Sigmoid colon (tissue), 7 donors: ENCODE measurements around the gene HTRA3. TPM values are rescaled to one million over a fixed set of nuclear protein-coding genes. Genes with fewer than 3 reads are reported as not detected.

Experiments
- DNase-seq: peaks from one replicate; pipeline ENCODE4 v3.0.0-alpha.2; 2019
- H3K27ac ChIP-seq, 4 donors: fragments of 200-600 bp; sonication (generic); one replicate each; pipeline ENCODE4 v1.5.1; 2016 to 2019; ENCODE audit warnings: mild to moderate bottlenecking in 1 of 4
- H3K27me3 ChIP-seq, 3 donors: fragments of 200-600 bp; sonication (generic); one replicate each; pipeline ENCODE4 v1.5.1; 2019; ENCODE audit warnings: mild to moderate bottlenecking in 1 of 3
- H3K36me3 ChIP-seq, 4 donors: fragments of 200-600 bp; sonication (generic); one replicate each; pipeline ENCODE4 v1.5.1; 2016 to 2019
- H3K4me1 ChIP-seq, 4 donors: fragments of 200-600 bp; sonication (generic); one replicate each; pipeline ENCODE4 v1.5.1; 2017 to 2019
- H3K4me3 ChIP-seq, 4 donors: fragments of 200-600 bp; sonication (generic); one replicate each; pipeline ENCODE4 v1.5.1; 2017 to 2019; ENCODE audit warnings: mild to moderate bottlenecking in 2 of 4, moderate library complexity in 1 of 4
- H3K9me3 ChIP-seq, 4 donors: fragments of 200-600 bp in 3 of 4; sonication (generic) in 3 of 4; one replicate each; pipeline versions ENCODE4 v1.5.1 to v1.6.1; 2013 to 2019
- CTCF ChIP-seq, 4 experiments: fragments of 450-650 bp in 3 of 4; fragments of 200-600 bp in 1 of 4; IDR thresholded peaks; one replicate each; pipeline ENCODE4 v1.5.1; 2016 to 2019; ENCODE audit warnings: antibody characterized with exemption in 4 of 4, mild to moderate bottlenecking in 3 of 4, moderate library complexity in 2 of 4
- EP300 ChIP-seq, 4 donors: sonication (generic); formaldehyde crosslinking; IDR thresholded peaks; one replicate each; pipeline ENCODE4 v1.6.1; 2017; ENCODE audit warnings: antibody characterized with exemption in 4 of 4
- POLR2A ChIP-seq, 2 donors: fragments of 450-650 bp; IDR thresholded peaks; one replicate each; pipeline ENCODE4 v1.6.1; 2016; ENCODE audit warnings: antibody characterized with exemption in 2 of 2, mild to moderate bottlenecking in 2 of 2, moderate library complexity in 2 of 2
- POLR2AphosphoS5 ChIP-seq, 4 donors: sonication (generic); formaldehyde crosslinking; IDR thresholded peaks; one replicate each; pipeline ENCODE4 v1.6.1; 2017; ENCODE audit warnings: antibody characterized with exemption in 4 of 4
- WGBS, 2 donors: extraction: QIAGEN DNeasy Blood & Tissue Kit; methylation state at CpG; one replicate each; pipeline ENCODE4 v1.1.7; 2013; 5-methylcytosine and 5-hydroxymethylcytosine counted together
- intact Hi-C: fragments of 100-400 bp; cut with DNase I; formaldehyde crosslinking; loops from one replicate; pipeline ENCODE4 v1.15.1; 2023
- polyA plus RNA-seq, 3 donors: library from polyadenylated mRNA; stranded (reverse); fragments of 200-250 nt; gene quantifications; one replicate each; pipeline ENCODE4 v1.2.3, GENCODE V29; 2013
- total RNA-seq, 4 donors: library from RNA; depleted of rRNA; stranded (reverse); fragments of >200 nt; gene quantifications; one replicate each; pipeline ENCODE4 v1.1.0, GENCODE V29; 2016
- donor health status: healthy with polysubstance abuse.
- donor health status: Bipolar disorder and iron deficiency.
- donor health status: healthy.

Gene HTRA3
- total and polyA plus RNA-seq, 7 donors: 1.2 to 49.6 (median 14.5) TPM

DNA sequence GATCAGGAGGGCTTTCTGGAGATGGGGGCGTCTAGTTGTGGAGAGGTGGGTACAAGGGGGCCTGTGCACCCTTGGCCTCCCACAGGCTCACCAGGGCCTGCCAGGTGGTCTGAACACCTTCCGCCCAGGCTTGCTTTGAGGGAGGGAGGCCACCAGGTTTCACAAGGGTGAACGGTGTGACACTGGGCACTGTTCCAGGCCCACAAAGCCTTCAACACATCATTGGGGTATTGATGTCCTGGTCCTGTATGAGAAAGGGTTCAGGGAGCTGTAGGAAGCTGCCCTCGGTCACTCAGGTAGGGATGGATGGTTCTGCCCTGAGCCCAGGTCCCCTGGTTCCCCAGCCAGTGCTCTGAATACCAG is 6.0 kb downstream of the HTRA3 start:
- H3K4me3 ChIP-seq: no peak overlapping the region
- TF ChIP-seq EP300 (IDR thresholded peaks at IDR 0.05) (no peak), POLR2AphosphoS5 (IDR thresholded peaks at IDR 0.05) (no peak), POLR2A (IDR thresholded peaks at IDR 0.05) (no peak)
- peak overlapping the region; percentile 63 to 89 (median 84) for H3K27ac ChIP-seq
- H3K9me3 ChIP-seq: no peaks in the 10 kb centered on the region
- WGBS, 2 donors: 66 to 72% methylated on average over 4 of the region's 4 CpGs
- no peaks in the 10 kb centered on the region for H3K27me3 ChIP-seq
- intact Hi-C loops: loop anchor here (1.0 to 2.0 kb wide), 3 partner anchors 43 to 127 kb away; no protein-coding TSS in a partner anchor
- H3K4me1 ChIP-seq: peaks cover 0 to 98% (median 92%) of the 10 kb centered on the region in 4 donors
- DNase-seq: no peak
- no peaks in the 10 kb centered on the region for H3K36me3 ChIP-seq

DNA sequence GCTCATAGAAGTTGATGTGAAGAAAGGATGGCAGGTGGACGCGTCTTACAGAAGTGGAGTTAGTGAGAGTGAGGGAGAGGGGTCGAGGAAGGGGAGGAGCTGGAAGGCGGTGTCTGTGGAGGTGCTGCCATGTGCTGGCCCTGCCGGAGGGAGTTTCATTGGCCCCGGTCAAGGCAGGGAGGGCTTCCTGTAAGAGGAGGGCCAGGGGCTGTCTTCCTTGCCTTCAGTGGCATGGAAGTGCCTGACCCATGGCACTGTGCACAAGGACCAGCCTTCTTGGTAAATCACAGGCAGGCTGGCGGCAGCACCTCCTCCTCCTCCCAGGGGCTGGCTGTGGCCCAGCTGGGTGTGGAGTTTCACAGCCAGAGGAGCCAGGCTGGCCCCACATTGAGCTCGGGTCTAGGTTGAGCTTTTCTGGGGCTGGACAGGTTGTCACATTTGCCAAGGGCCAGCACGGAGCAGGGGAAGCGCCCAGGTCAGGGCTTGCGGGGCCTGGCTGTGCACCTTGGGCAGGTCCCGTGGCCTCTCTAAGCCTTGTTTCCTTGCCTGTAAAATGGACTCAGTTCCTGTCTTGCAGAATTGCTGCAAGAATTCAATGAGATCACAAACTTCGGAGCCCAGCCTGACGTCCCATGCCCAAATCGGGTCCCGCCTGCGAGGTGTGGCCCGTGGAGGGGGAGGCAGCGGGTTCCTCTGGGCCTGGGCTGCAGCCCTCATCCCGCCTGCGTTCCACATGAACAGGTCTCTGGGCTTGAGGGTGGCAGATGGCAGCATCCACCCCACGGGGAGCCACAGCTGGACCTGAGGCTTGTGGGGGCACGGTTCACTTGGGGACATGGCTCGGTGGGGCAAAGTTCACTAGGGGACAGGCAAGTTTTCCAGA is 7.0 kb downstream of the HTRA3 start:
- H3K4me1 ChIP-seq: peaks cover 0 to 98% (median 93%) of the 10 kb centered on the region in 4 donors
- TF ChIP-seq CTCF (IDR thresholded peaks at IDR 0.05): no peak
- peak in 2 of 4 donors; percentile 25 to 28 for TF ChIP-seq POLR2AphosphoS5 (IDR thresholded peaks at IDR 0.05)
- DNase-seq: peak; percentile 87
- no peaks in the 10 kb centered on the region for H3K9me3 ChIP-seq
- H3K27ac ChIP-seq: peak overlapping the region; percentile 63 to 89 (median 84)
- 33 to 56% methylated on average over 24 of the region's 24 CpGs for WGBS, 2 donors
- no peak overlapping the region for H3K4me3 ChIP-seq
- H3K27me3 ChIP-seq: no peaks in the 10 kb centered on the region
- H3K36me3 ChIP-seq: no peaks in the 10 kb centered on the region
- intact Hi-C loops: no loop called here

- Histone ChIP-seq H3K36me3 (no peaks in the 10 kb centered on the region), H3K27me3 (no peaks in the 10 kb centered on the region), H3K4me1 (peaks cover 0 to 95% (median 87%) of the 10 kb centered on the region in 4 donors), H3K9me3 (no peaks in the 10 kb centered on the region), H3K27ac (peak overlapping the region; percentile 17 to 89 (median 73)), H3K4me3 (no peak overlapping the region)
- DNase-seq: peak; percentile 64
- TF ChIP-seq POLR2A (IDR thresholded peaks at IDR 0.05) (no peak), CTCF (IDR thresholded peaks at IDR 0.05) (no peak), EP300 (IDR thresholded peaks at IDR 0.05) (no peak), POLR2AphosphoS5 (IDR thresholded peaks at IDR 0.05) (no peak)
- intact Hi-C loops: no loop called here
- 79 to 81% methylated on average over 11 of the region's 11 CpGs for WGBS, 2 donors
These were observed 7.9 kb downstream of the HTRA3 start for GRCh38 chr4:8277356-8278008.

GRCh38 chr4:8278009-8278395 is 8.4 kb downstream of the HTRA3 start:
- no peaks in the 10 kb centered on the region for H3K9me3 ChIP-seq
- no peaks in the 10 kb centered on the region for H3K36me3 ChIP-seq
- TF ChIP-seq EP300 (IDR thresholded peaks at IDR 0.05) (no peak), POLR2AphosphoS5 (IDR thresholded peaks at IDR 0.05) (peak in 1 of 4 donors; percentile 11), POLR2A (IDR thresholded peaks at IDR 0.05) (no peak), CTCF (IDR thresholded peaks at IDR 0.05) (no peak)
- H3K27me3 ChIP-seq: no peaks in the 10 kb centered on the region
- peaks cover 0 to 90% (median 82%) of the 10 kb centered on the region in 4 donors for H3K4me1 ChIP-seq
- 60 to 69% methylated on average over 6 of the region's 6 CpGs for WGBS, 2 donors
- H3K27ac ChIP-seq: peak overlapping the region; percentile 17 to 89 (median 58)
- DNase-seq: peak; percentile 79
- no peak overlapping the region for H3K4me3 ChIP-seq
- intact Hi-C loops: no loop called here
